Kidney capillary endothelial cell (primary cell): Measurements from ENCODE around the gene MAX.
"Not testable (repeated sequence)": the region's sequence is repeated elsewhere in the genome, so short reads cannot be mapped to it uniquely, and the experiment has no call there.

Source experiments
- DNase-seq: peaks from one replicate; pipeline ENCODE4 v3.0.0-alpha.2; 2018; ENCODE audit warnings: low spot score

MAX gene

GRCh38 chr14:65034021-65034420, 68.3 kb downstream of the MAX start:
- DNase-seq: no peak

DNA sequence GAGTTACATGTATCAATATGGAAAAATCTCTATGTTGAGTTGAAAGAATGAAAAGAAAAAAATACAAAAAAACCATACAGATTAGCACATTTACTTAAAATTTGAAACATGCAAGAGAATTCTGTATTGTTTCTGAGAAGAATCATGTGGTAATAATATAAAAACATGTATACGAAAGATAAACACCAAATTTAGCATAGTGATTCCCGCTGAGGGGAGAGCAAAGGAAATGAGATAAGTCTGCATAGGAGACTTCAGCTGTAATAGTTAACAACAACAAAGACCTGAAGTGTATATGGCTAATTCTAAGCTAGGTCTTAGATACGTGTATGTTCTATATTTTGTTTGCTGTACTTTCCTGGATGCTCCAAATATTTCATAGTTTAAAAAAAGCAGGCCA, 69.1 kb downstream of the MAX start:
- no peak for DNase-seq

GRCh38 chr14:65032319-65032718, 70.0 kb downstream of the MAX start:
- no peak for DNase-seq

GRCh38 chr14:65031321-65031720, 71.0 kb downstream of the MAX start:
- DNase-seq: not testable (repeated sequence)

DNA sequence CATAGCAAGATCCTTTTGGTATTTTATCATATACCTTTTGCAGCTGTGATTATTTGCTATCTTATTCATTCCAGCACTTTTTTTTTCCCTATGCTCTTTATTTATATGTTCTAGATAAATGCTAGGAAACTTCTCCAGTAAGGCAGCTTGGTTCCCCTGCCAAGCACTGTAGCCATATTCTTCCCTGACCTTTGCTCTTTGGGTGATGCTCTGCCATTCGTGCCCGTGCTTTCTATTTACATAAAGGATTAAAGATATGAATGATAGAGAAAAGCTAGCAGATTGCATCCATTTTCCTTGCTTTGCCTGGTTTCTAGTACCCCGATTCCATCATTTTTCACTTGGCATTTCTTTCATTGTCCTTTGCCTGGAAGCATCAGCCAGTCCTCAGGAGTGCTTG, 73.4 kb downstream of the MAX start:
- no peak for DNase-seq

GRCh38 chr14:65027127-65027799, 75.1 kb downstream of the MAX start:
- no peak for DNase-seq

DNA sequence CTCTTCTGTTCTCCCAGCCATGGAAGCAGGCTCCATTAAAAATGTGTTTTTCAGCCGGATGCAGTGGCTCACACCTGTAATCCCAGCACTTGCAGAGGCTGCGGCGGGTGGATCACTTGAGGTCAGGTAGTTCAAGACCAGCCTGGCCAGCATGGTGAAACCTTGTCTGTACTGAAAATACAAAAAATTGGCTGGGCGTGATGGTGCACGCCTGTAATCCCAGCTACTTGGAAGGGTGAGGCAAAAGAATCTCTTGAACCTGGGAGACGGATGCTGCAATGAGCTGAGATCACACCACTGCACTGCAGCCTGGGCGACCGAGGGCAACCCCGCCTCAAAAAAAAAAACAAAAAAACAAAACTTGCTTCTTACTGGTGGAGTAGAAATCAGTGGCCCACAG, 75.8 kb downstream of the MAX start:
- DNase-seq: no peak

DNA sequence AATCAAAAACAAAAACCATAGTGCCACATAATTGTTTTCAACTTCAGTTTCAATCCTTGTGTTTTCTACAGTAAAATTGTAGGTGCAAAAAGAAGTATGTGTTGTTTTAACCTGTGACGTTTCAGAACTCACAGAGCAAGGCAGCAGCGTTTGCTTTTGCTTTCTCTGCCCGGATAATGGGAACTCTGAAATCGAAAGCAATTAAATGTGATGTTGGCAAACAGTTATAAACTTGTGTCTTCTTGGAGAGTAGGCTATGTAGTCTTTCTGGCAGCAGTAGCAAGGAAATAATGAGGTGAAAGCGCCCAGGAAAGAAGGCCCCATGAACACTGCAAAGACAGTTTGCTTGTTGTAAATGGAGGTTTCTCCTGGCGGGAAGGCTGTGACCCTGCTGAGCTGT, 76.5 kb downstream of the MAX start:
- DNase-seq: no peak
